GM23248 (cell line): Measurements from ENCODE around the gene TAOK3. TPM values are rescaled to one million over a fixed set of nuclear protein-coding genes. Genes with fewer than 3 reads are reported as not detected.

ENCODE experiments used
- DNase-seq: peaks from one replicate; pipeline ENCODE4 v3.0.0-alpha.2; 2015
- H2AFZ ChIP-seq: fragments of 200-600 bp; sonication (generic); 2 replicates; pipeline ENCODE4 v1.6.1; 2016; ENCODE audit warnings: antibody characterized with exemption
- H3F3A ChIP-seq: fragments of 200-600 bp; sonication (generic); 2 replicates; pipeline ENCODE4 v1.6.1; 2016; ENCODE audit warnings: mild to moderate bottlenecking, antibody characterized with exemption, mixed run types; ENCODE audit not compliant: insufficient read depth
- H3K27ac ChIP-seq: fragments of 200-600 bp; sonication (generic); 2 replicates; pipeline ENCODE4 v1.5.1; 2016; ENCODE audit warnings: mild to moderate bottlenecking
- H3K27me3 ChIP-seq: fragments of 200-600 bp; sonication (generic); replicated peaks from 2 replicates; pipeline ENCODE4 v1.6.1; 2016; ENCODE audit warnings: mild to moderate bottlenecking; ENCODE audit not compliant: insufficient read depth
- H3K36me3 ChIP-seq: fragments of 200-600 bp; sonication (generic); 2 replicates; pipeline ENCODE4 v1.6.1; 2016; ENCODE audit warnings: low read depth, mild to moderate bottlenecking
- H3K4me1 ChIP-seq: fragments of 200-600 bp; sonication (generic); 2 replicates; pipeline ENCODE4 v1.6.1; 2016; ENCODE audit warnings: mild to moderate bottlenecking; ENCODE audit not compliant: insufficient read depth
- H3K4me2 ChIP-seq: fragments of 200-600 bp; sonication (generic); one replicate; pipeline ENCODE4 v1.6.1; 2016; ENCODE audit warnings: mild to moderate bottlenecking; ENCODE audit not compliant: unreplicated experiment
- H3K4me3 ChIP-seq: fragments of 200-600 bp; sonication (generic); 2 replicates; pipeline ENCODE4 v1.5.1; 2016; ENCODE audit warnings: mild to moderate bottlenecking
- H3K79me2 ChIP-seq: fragments of 200-600 bp; sonication (generic); 2 replicates; pipeline ENCODE4 v1.6.1; 2016; ENCODE audit warnings: mild to moderate bottlenecking; ENCODE audit not compliant: insufficient read depth
- H3K9ac ChIP-seq: fragments of 200-600 bp; sonication (generic); 2 replicates; pipeline ENCODE4 v1.6.1; 2016; ENCODE audit warnings: mild to moderate bottlenecking
- H3K9me2 ChIP-seq: fragments of 200-600 bp; sonication (generic); 2 replicates; pipeline ENCODE4 v1.6.1; 2016; ENCODE audit warnings: mixed run types, mild to moderate bottlenecking, moderate library complexity; ENCODE audit not compliant: insufficient read depth
- H3K9me3 ChIP-seq: fragments of 200-600 bp; sonication (generic); one replicate; pipeline ENCODE4 v1.6.1; 2017; ENCODE audit warnings: low read depth
- H4K20me1 ChIP-seq: fragments of 200-600 bp; sonication (generic); 2 replicates; pipeline ENCODE4 v1.6.0; 2016; ENCODE audit not compliant: insufficient read depth
- EZH2 ChIP-seq: fragments of 200-600 bp; sonication (generic); IDR thresholded peaks from 2 replicates; pipeline ENCODE4 v1.6.1; 2018; ENCODE audit warnings: antibody characterized with exemption, mild to moderate bottlenecking; ENCODE audit not compliant: insufficient read depth, poor library complexity, severe bottlenecking
- EZH2phosphoT487 ChIP-seq: fragments of 200-600 bp; sonication (generic); IDR thresholded peaks from 2 replicates; pipeline ENCODE4 v1.6.1; 2018; ENCODE audit warnings: antibody characterized with exemption, moderate library complexity, mild to moderate bottlenecking, low read depth; ENCODE audit not compliant: insufficient read depth
- WGBS, 2 experiments: methylation state at CpG; one replicate each; pipeline ENCODE4 v1.1.6; 2015 to 2017; ENCODE audit warnings: low lambda C conversion rate in 2 of 2, low coverage in 1 of 2; ENCODE audit errors: missing lambda C conversion rate in 2 of 2; 5-methylcytosine and 5-hydroxymethylcytosine counted together
- in situ Hi-C: fragments of 300-500 bp; cut with MboI; formaldehyde crosslinking; loops from 2 replicates; pipeline ENCODE4 v1.15.0; 2020
- polyA plus RNA-seq: library from polyadenylated mRNA; unstranded; fragments of >200 nt; fragmentation: Nextera tagmentation; extraction: Ambion mirVana; gene quantifications from 2 replicates; pipeline ENCODE4 v1.2.1, GENCODE V29; 2016
- total RNA-seq: library from RNA; depleted of rRNA; stranded (reverse); fragments of >200 nt; shearing (Covaris generic); gene quantifications from 2 replicates; pipeline ENCODE4 v1.2.3, GENCODE V29; 2014

The TAOK3 gene
- total and polyA plus RNA-seq, 2 experiments from 2014 or later = 17.8 to 49.8 TPM

GRCh38 chr12:118373616-118374015 is 909 bp upstream of the TAOK3 start:
- in situ Hi-C loops = loop anchor here (10.0 kb wide), 2 partner anchors 199 to 509 kb away; no protein-coding TSS in a partner anchor
- no peak for DNase-seq
- Histone ChIP-seq H3K4me3 (peak overlapping the region; percentile 83), H3K9me3 (no peaks in the 10 kb centered on the region), H4K20me1 (no peaks in the 10 kb centered on the region), H3K9me2 (no peaks in the 10 kb centered on the region), H3K27me3 (no peaks in the 10 kb centered on the region), H2AFZ (peak overlapping the region; percentile 93), H3K9ac (peak overlapping the region; percentile 78), H3K36me3 (no peaks in the 10 kb centered on the region), H3K4me2 (peak overlapping the region; percentile 99), H3K27ac (peak overlapping the region; percentile 77), H3K4me1 (peaks cover 36% of the 10 kb centered on the region), H3K79me2 (peaks cover 62% of the 10 kb centered on the region), H3F3A (peaks cover 45% of the 10 kb centered on the region)
- 72 to 78% methylated on average over 5 of the region's 5 CpGs for WGBS, 2 experiments
- no peak for TF ChIP-seq EZH2phosphoT487
- no peak for TF ChIP-seq EZH2

- 1% methylated on average over 28 to 47 of the region's 60 CpGs for WGBS, 2 experiments
- Histone ChIP-seq H3K79me2 (peaks cover 65% of the 10 kb centered on the region), H3K4me3 (peak overlapping the region; percentile 98), H2AFZ (peak overlapping the region; percentile 69), H3K9ac (peak overlapping the region; percentile 79), H3K9me2 (no peaks in the 10 kb centered on the region), H3K4me1 (peaks cover 36% of the 10 kb centered on the region), H3K27me3 (no peaks in the 10 kb centered on the region), H4K20me1 (no peaks in the 10 kb centered on the region), H3F3A (peaks cover 36% of the 10 kb centered on the region), H3K27ac (peak overlapping the region; percentile 13; the same call in 1 of the 2 replicates), H3K9me3 (no peaks in the 10 kb centered on the region), H3K4me2 (peak overlapping the region; percentile 86), H3K36me3 (no peaks in the 10 kb centered on the region)
- peak; percentile 61 for DNase-seq
- in situ Hi-C loops = loop anchor here (10.0 kb wide), 2 partner anchors 197 to 507 kb away; no protein-coding TSS in a partner anchor
- no peak for TF ChIP-seq EZH2
Observed at GRCh38 chr12:118371321-118372282, 1.1 kb downstream of the TAOK3 start.

DNA sequence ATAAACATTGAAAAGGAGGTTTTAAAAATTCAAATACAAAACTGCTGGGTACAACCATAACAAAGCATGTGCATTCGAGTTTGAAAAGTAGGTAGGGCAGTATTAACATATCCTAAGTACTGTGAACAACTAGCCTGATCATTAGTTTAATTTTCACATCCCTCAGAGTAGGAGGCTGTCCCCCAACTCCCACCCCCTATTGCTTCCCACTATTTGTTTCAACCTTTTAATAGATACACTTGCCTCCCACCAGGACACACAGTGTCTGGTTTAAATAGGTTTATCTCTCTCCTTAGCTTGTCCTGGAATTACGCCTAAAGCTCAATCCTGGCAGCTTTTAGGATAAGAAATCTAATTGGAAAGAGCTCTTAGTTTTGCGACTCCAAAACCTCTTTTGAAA is 2.1 kb downstream of the TAOK3 start:
- Histone ChIP-seq H3K36me3 (no peaks in the 10 kb centered on the region), H3K79me2 (peaks cover 71% of the 10 kb centered on the region), H3K4me2 (peak overlapping the region; percentile 86), H3K4me1 (peaks cover 32% of the 10 kb centered on the region), H3K4me3 (peak overlapping the region; percentile 98), H3K9ac (peak overlapping the region; percentile 79), H3F3A (peaks cover 35% of the 10 kb centered on the region), H3K9me3 (no peaks in the 10 kb centered on the region), H3K27me3 (no peaks in the 10 kb centered on the region), H3K9me2 (no peaks in the 10 kb centered on the region), H4K20me1 (no peaks in the 10 kb centered on the region), H2AFZ (peak overlapping the region; percentile 69), H3K27ac (peak overlapping the region; percentile 13; the same call in 1 of the 2 replicates)
- DNase-seq = no peak
- in situ Hi-C loops = loop anchor here (10.0 kb wide), 2 partner anchors 196 to 506 kb away; no protein-coding TSS in a partner anchor
- WGBS, 2 experiments = 54 to 58% methylated on average over 3 of the region's 3 CpGs
- no peak for TF ChIP-seq EZH2phosphoT487
- TF ChIP-seq EZH2 = no peak

- no peak overlapping the region for H3K4me3 ChIP-seq
- peaks cover 17% of the 10 kb centered on the region for H3F3A ChIP-seq
- TF ChIP-seq EZH2 (no peak), EZH2phosphoT487 (no peak)
- no peaks in the 10 kb centered on the region for H3K27me3 ChIP-seq
- H4K20me1 ChIP-seq = no peaks in the 10 kb centered on the region
- H3K9ac ChIP-seq = no peak overlapping the region
- no peak overlapping the region for H2AFZ ChIP-seq
- H3K27ac ChIP-seq = no peak overlapping the region
- no peak for DNase-seq
- no peaks in the 10 kb centered on the region for H3K9me3 ChIP-seq
- no peaks in the 10 kb centered on the region for H3K36me3 ChIP-seq
- H3K4me1 ChIP-seq = peaks cover 16% of the 10 kb centered on the region
- 90 to 97% methylated on average over 4 of the region's 4 CpGs for WGBS, 2 experiments
- no peaks in the 10 kb centered on the region for H3K9me2 ChIP-seq
- H3K79me2 ChIP-seq = peaks cover 89% of the 10 kb centered on the region
- in situ Hi-C loops = no loop called here
- H3K4me2 ChIP-seq = no peak overlapping the region
Observed at GRCh38 chr12:118368821-118369220, 3.9 kb downstream of the TAOK3 start.
